HTR-8/SVneo (cell line): ENCODE results near the gene PARN.
"Not testable (repeated sequence)": the region's sequence is repeated elsewhere in the genome, so short reads cannot be mapped to it uniquely, and the experiment has no call there.

Source experiments
- DNase-seq: peaks from one replicate; pipeline ENCODE4 v3.0.0; 2011; ENCODE audit warnings: low spot score, mixed read lengths; ENCODE audit not compliant: insufficient read length
- FAIRE-seq: peaks from 2 replicates; lab custom pipeline; 2011; peaks lifted over from hg19 to GRCh38; lab: Jason Lieb, UNC

The PARN gene

DNA sequence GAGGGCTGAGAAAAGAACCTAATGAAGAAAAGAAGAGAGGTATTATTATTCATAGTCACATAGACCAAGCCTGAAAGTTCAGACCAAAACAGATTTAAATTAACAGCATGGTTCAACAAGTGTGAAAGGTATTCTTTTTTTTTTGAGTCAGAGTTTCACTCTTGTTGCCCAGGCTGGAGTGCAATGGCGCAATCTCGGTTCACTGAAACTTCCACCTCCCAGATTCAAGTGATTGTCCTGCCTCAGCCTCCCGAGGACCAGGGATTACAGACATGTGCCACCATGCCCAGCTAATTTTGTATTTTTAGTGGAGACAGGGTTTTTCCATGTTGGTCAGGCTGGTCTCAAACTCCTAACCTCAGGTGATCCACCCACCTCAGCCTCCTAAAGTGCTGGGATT is 49.1 kb downstream of the PARN start:
- not testable (repeated sequence) for DNase-seq, FAIRE-seq

DNA sequence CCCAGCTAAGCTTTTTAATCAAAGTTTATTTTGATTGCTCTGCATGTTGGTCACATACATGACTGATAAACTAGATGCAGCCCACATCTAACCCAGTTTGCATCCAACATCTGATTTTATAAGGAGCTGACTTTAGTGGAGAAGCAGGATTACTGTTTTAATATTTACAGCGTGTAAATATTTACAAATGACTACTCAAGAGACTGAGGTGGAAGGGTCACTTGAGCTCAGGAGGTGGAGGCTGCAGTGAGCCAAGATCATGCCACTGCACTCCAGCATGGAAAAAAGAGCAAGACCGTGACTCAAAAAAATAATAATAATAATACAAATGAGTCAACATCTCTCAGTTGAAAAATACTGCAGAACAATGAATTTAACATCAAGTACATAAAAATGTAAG is 50.8 kb downstream of the PARN start:
- DNase-seq = no peak
- no peak for FAIRE-seq

DNA sequence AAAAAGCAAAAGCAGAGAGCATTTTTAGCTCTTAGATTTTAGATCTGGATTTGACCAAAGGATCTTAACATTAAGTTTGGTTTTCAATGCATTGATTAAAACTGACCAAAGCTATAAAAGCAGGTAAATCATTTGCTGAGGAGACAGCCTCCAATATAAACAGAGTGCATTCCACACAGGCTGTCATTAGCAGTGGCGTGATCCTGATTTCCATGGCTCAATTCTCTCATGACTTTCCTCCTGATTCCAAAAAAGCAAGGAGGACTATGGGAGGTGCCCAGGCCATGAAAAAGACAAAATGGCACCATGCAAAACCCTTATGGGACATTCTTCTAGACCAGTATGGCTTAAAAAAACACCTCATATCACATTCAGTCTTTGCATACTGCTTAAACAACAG is 53.5 kb downstream of the PARN start:
- FAIRE-seq = no peak

DNA sequence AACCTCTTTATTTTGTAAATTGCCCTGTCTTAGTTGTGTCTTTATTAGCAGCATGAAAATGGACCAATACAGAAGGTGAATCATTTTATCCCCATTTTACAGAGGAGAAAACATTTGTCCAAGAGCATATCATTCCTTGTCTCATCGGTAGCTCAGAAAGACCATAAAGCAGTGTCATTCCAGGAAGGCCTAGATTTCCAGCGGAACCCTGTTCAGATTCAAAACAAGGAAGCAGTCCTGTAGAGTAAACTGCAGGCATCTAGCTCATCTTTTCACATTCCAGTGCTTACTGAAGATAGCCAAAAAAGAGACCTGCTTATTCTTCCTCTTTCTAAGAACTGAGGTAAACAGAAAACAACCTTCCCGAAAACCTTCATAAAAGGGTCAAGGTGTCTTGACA is 54.0 kb downstream of the PARN start:
- FAIRE-seq (no peak), DNase-seq (no peak)

More for the DNA sequence above, 53.5 kb downstream of the PARN start:
- no peak for DNase-seq

DNA sequence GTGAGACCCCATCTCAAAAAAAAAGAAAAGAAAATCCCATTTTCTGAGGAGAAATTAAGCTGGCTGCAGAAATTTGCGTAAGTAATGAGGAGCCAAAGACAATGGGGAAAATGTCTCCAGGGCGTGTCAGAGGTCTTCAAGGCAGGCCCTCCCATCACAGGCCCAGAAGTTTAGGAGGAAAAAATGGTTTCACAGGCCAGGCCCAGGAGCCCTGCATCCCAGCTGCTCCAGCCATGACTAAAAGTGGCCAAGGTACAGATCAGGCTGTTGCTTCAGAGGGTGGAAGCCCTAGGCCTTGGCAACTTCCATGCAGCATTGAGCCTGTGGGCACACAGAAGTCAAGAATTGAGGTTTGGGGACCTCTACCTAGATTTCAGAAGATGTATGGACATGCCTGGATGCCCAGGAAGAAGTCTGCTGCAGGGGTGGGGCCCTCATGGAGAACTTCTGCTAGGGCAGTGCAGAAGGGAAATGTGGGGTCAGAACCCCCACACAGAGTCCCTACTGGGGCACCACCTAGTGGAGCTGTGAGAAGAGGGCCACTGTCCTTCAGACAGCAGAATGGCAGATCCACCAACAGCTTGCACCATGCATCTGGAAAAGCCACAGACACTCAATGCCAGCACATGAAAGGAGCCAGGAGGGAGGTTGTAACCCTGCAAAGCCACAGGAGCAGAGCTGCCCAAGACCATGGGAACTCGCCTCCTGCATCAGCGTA is 55.2 kb downstream of the PARN start:
- not testable (repeated sequence) for DNase-seq, FAIRE-seq

DNA sequence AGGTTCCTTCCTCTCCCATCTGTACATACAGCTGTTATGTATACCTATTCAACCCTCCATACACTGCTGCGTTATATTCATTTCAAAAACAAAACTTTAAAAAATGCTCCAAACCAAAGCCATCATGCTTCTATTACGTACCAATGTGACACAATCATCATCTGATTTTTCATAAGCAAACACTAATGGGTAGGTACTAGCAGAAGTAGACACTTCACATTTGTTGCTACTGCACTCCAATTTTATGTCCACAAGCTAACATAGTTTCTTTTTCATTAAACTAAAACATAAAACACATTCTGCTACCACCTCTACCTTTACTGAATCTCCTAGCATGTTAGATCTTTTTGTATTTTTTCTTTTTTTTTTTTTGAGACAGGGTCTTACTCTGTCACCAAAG is 57.5 kb downstream of the PARN start:
- no peak for FAIRE-seq
- DNase-seq = no peak

DNA sequence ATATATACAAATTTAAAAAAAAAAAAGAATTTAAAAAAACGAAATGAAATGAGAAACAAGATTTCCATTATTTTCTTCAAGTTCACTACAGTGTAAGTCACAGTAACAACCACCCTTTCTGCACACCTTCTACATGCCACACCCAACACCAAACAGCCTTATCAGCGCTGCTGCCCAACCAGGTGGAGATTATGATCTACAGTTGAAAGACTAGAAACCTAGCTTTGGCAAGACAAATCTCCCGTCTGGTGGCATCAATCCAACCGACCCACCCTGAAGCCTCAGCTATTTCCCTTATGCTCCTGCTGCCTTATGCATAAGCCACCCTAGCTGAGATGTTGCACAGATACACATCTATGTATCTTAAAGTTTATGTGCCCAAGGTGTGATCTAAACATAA is 60.8 kb downstream of the PARN start:
- DNase-seq (no peak), FAIRE-seq (no peak)

DNA sequence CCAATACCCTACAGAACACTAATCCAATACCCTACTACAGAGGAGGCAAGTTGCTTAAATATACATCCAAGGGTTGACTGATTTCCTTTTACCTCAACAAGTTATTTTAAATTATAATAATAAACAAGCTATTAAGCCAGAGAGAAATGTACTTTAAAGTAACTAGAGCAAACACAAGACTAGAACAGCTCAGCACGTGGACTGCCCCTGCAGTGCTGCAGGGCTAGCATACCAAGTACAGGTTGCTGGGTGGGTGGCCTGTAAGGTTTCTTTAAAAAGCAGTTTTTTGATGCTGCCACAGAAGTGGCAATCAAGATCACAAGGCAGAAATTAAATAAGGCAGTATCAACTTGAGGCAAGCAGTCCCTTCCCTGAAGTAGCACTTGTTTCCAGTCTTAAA is 63.5 kb downstream of the PARN start:
- no peak for DNase-seq
- FAIRE-seq = no peak

DNA sequence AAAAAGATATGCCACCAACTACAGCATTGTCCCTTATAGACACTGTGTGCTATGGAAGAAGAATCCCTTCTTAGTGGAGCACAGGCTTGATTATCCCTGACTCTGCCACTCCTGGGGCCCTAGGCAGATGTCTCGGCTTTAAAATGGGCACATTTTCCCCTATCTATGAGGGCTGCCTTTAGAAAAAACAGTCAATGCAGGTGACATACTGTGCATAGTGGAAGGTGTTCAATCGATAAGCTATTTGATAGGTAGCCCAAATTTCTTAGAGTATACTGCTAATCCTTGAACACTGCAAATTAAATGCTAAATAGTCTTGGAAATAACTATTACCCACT is 64.4 kb downstream of the PARN start:
- no peak for DNase-seq
- FAIRE-seq = no peak

DNA sequence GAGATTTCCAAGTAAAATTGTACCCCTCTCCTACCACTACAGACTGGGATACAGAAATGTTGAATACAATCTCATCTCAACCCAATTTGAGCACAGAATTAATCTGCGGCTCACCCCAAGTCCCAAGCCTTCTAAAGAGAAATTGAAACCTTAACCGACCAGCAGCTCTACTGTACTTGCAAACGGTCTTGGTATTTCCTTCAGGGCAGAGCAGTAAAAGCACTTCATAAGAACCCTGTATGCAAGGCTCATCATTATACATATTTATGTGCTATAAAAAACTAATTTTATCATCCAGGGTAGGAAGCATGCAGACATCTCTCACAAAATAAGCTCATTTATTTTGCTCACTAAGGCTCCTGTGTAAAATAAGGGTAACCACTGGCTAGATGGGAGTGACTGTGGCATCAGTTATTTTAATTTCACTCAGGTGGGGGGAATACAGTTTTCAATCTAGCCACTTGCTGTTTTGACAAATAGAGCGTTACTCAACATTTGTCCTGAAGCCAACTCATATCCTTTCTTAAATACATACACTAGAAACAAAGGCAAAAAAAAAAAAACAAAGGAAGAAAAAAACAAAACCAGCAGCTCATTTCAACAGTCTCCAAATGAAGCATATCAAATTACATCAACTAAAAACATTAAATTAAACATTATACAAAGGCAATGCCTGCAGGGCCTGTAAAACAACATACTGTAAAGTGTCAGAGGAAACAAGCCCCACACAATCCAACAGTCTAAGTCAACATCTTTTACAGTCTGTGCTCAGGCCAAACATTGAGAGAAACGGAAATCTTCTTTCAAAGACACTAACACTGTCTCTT is 65.0 kb downstream of the PARN start:
- FAIRE-seq (no peak), DNase-seq (no peak)

DNA sequence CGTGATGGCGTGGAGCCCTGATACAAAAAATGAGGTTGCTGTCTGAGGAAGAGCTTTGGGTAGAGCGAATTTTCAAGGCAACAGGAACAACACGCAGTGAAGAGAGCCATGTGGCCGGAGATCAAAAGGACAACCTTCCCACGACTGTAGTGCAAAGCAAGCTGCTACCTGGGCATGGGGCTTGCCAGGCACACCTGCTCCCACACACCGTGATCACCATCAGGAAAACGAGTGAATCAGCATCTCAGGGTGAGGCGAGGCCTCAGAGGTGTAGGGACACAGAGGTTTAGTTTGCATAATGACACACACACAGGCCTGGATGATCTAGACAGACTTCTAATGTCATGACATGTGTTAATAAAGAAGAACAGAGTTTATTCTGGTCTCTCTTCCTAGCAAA is 65.7 kb downstream of the PARN start:
- DNase-seq (no peak), FAIRE-seq (no peak)

DNA sequence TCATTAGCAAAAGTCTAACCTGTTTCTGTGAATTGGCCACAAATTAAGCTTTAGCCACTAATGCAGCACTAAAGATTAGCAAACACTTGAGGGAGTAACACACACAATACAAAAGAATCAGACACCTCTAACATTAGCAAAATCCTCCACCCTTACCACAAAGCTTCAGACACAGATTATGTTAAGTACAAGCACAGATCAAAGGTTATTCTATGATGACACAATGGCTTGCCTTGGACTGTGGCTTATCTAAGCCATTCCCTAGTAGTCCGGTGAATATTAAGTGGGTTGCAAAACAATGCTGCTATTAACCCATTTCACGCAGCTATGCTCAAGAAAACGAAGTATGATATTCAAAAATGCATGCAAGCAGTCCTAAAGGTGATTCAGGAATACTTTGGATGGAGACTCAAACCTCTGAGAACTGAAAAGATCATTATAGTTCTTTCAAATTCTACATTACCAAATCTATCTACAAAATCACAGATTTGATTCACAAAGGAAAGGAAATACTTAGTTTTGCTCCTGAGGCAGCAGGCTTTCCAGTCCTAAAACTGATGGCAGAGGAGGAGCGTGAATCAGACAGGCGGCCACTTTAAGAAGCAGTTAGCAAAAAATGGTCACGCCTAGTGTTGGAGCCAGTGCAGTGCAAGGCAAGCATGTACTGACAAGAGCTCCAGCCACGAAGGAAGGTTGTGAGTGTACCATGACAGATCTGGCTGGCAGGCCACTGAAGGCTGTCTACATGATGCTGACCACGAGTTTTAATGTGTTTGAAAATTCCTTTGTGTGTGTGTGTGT is 67.2 kb downstream of the PARN start:
- FAIRE-seq (no peak), DNase-seq (no peak)

DNA sequence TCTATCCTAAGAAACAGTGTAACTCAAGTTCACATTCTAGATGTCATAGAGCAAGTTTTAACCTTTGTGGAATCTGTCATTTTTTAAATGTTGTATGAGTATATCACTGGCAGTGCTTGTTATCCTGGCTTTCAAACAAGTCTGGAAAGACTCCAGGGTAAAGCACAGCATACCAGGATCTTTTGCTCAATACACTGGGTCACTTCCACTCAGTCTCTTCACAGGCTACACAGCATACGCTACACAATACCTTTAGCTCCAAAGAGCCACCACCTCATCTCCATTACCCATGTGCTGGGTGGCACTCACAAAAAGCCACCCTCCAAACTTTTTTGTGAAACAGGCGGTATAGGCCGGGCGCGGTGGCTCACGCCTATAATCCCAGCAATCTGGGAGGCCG is 69.5 kb downstream of the PARN start:
- DNase-seq (no peak), FAIRE-seq (no peak)

DNA sequence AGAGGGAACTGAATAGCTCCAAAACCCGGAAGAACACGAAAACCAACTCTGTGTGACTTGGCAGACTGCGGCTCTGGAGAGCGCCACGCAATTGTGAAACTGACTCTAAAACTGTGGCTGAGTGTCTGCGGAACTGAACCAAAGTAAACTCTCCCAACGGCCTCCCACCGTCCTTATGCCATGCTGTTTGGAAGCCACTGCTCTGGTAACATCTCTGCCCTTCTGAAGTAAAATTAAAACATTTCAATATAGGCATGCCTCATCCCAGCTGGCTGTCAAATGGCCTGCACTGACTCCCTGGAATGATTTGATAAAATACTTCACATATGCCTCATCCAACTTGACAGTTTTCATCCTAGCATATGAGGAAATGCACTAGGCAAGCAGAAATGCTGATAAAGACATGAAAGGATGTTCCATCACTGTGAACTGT is 70.2 kb downstream of the PARN start:
- DNase-seq = no peak
- FAIRE-seq = no peak

DNA sequence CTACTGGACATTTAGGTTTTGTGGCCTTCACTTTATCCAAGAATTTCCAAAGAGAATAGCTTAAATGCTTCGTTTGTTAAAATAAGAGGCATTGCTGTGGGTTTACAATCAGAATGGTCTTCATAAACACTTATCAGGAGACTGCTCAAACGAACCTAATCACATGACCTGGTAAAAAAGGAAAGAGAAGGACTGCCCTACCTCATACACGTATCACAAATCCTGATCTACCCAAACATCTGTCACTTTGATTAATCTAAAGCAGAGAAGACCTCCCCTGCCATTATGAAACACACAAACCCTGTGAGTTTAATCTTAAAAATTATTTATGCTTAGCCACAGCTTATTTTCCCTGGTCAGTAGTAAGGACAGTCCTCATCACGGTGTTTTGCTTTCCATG is 76.6 kb downstream of the PARN start:
- FAIRE-seq (no peak), DNase-seq (no peak)

DNA sequence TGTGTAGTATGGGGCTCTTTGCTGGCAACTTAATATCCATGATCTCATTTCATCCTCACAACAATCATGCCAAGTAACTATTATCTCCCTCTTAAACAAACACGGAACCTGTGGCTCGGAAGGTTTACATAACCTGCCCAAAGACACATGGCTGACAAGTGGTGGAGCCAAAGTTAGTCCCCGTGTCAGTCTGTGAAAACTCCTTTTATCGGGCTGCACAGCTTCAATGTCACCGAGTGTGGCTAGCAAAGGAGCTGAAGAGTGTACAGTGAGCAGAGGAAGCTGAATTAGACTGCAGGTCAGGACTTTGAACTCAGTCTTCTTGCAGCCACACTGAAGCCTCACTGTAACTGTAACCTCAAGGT is 80.3 kb downstream of the PARN start:
- no peak for FAIRE-seq
- no peak for DNase-seq

DNA sequence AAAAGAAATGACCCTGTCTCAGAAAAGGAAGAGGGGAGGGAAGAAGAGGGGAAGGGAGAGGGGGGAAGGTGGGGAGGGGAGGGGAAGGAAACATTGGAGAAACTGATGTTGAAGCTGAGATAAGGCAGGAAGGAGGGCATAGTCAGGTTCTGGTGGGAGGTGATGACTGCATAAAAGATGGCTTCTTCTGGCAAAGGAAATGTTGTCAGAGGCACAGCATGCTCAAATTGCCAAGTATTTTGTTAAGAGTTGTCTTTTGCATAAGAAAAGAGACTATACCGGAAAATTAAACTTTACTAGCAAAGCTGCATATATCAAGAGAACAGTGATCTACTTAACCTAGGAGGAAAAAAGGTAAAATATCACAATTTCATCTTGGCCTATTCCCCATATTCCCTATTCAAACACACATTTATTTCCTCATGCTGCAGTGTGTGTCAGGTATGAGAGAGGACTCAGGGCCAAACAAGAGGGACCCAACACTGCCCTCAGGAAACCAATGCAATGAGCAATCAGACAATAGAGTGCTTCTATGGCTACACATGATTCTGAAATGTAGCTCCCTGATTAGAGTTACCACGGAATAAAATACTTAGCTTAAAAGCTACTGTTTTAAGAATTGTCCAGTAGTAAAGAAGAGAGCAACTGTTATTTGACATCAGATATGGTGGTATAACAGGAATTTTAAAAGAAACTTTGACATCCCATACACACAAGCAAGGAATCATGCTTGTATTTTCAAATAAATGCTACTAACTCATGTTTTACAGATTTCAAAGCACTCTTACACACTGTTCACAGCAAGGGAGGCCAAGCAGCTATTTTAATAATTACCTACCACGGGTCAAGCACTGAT is 80.9 kb downstream of the PARN start:
- DNase-seq = no peak
- FAIRE-seq = no peak

DNA sequence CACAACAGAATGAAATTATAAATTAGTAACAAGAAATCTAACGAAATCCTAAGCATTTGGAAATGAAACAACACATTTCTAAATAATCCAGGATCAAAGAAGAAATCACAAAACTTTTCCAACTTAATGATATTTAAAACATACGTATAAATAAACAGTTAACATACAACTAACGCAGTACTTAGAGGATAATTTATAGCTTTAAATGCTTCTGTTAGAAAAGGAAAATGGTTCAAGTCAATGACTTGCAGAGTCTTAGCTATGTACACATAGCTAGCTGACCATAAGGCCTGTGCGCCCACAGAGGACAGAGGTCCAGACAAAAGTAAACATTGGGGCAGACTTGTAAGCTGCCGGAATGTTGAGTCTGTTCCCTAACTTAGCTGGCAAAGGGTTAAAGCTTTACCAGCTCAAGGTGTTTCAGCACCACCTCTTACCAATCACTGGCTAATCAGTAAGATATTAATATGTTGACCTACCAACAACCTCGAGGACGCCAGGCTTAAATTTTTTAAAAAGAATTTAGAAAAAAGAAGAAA is 84.6 kb downstream of the PARN start:
- no peak for FAIRE-seq
- DNase-seq = no peak

DNA sequence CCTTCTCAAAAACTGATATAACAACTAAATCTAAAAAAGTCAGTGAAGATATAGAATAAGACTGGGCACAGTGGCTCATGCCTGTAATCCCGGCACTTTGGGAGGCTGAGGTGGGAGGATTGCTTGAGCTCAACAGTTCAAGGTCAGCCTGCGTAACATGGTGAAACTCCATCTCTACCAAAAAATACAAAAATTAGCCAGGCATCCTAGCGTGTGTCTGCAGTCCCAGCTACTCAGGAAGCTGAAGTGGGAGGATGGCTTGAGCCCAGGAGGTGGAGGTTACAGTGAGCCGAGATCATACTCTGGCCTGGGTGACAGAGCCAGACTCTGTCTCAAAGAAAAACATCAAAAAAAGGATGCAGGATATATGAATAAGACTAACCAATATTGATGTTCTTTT is 85.2 kb downstream of the PARN start:
- DNase-seq, FAIRE-seq: not testable (repeated sequence)

DNA sequence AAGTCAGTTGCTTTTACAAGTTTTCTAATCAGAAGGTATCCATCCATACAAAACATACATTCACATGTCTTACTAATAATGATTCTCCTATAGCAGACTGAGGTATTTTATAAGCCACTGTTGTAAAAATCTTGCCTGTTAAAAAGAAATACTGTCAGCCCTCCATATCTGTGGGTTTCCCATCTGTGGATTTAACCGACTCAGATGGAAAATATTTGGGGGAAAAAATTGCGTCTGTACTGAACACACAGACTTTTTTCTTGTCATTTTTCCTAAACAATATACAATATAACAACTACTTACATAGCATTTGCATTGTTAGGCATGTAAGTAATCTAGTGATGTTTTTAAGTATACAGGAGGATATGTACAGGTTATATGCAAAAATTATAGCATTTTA is 90.4 kb downstream of the PARN start:
- DNase-seq (no peak), FAIRE-seq (no peak)
